Mucosa of rectum (tissue), 2 donors: ENCODE data around the gene CLMN.

Source experiments
- H3K27ac ChIP-seq, 2 donors: one replicate each; pipeline ENCODE4 v1.7.0; 2013; ENCODE audit warnings: inconsistent platforms in 2 of 2, low read depth in 2 of 2, low read length in 2 of 2
- H3K27me3 ChIP-seq, 2 donors: one replicate each; pipeline ENCODE4 v1.7.0; 2013; ENCODE audit warnings: low read length in 2 of 2; ENCODE audit not compliant: control insufficient read depth in 2 of 2, insufficient read depth in 2 of 2
- H3K36me3 ChIP-seq, 2 donors: one replicate each; pipeline ENCODE4 v1.7.0; 2013; ENCODE audit warnings: low read length in 2 of 2; ENCODE audit not compliant: control insufficient read depth in 2 of 2, insufficient read depth in 2 of 2
- H3K4me1 ChIP-seq, 2 donors: one replicate each; pipeline ENCODE4 v1.7.0; 2013; ENCODE audit warnings: low read length in 2 of 2, mild to moderate bottlenecking in 1 of 2; ENCODE audit not compliant: control insufficient read depth in 2 of 2, insufficient read depth in 2 of 2
- H3K4me3 ChIP-seq, 2 donors: one replicate each; pipeline ENCODE4 v1.7.0; 2013; ENCODE audit warnings: low read length in 2 of 2
- H3K9ac ChIP-seq, 2 donors: one replicate each; pipeline ENCODE4 v1.7.0; 2013; ENCODE audit warnings: low read length in 2 of 2, low read depth in 1 of 2, mild to moderate bottlenecking in 1 of 2
- H3K9me3 ChIP-seq, 2 donors: one replicate each; pipeline ENCODE4 v1.7.0; 2013; ENCODE audit warnings: low read length in 2 of 2; ENCODE audit not compliant: control insufficient read depth in 2 of 2
- donor health status: healthy.
- donor health status: Normal muscosa, but diverticular disease.

The CLMN gene

GRCh38 chr14:95297832-95298231 lies 21.9 kb downstream of the CLMN start:
- Histone ChIP-seq H3K27me3 (no peaks in the 10 kb centered on the region), H3K9me3 (peaks cover 0 to 4% of the 10 kb centered on the region in 2 donors), H3K4me1 (peaks cover 14 to 32% of the 10 kb centered on the region in 2 donors), H3K27ac (no peak overlapping the region), H3K4me3 (no peak overlapping the region), H3K9ac (no peak overlapping the region), H3K36me3 (peaks cover 0 to 8% of the 10 kb centered on the region in 2 donors)

GRCh38 chr14:95296966-95297365 lies 22.7 kb downstream of the CLMN start:
- H3K9me3 ChIP-seq, result peaks cover 0 to 4% of the 10 kb centered on the region in 2 donors
- H3K36me3 ChIP-seq, result peaks cover 0 to 8% of the 10 kb centered on the region in 2 donors
- peaks cover 15 to 34% of the 10 kb centered on the region in 2 donors for H3K4me1 ChIP-seq
- H3K4me3 ChIP-seq, result no peak overlapping the region
- no peak overlapping the region for H3K27ac ChIP-seq
- no peaks in the 10 kb centered on the region for H3K27me3 ChIP-seq
- no peak overlapping the region for H3K9ac ChIP-seq

DNA sequence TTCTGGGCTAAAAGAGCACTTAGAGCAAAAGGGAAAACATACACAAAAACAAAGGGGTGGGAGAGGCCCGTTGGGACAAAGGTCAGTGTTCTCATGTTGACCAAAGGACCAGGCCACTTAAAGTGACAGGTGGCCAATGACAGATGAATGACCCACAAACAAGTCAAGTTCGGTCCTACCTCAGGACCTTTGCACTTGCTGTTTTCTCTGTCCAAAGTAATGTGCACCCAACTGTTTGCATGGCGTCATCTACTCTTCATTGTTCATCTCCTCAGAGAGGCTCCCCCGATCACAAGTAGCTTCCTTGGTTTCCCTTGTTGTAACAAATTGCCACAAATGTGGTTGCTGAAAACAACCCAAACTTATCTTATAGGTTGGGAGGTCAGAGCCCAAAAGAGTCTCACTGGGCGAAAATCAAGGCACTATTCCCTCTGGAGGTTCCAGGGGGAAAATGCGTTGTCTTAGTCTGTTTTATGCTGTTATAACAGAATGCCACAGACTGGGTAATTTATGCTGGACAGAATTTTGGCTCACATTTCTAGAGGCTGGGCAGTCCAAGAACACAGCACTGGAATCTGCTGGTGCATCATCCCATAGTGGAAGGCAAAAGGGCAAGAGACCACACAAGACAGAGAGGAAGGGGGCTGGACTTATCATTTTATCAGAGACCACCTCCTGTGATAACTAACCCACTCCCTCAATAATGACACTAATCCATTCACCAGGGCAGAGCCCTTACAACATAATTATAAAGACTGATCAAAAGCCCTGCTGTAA lies 23.9 kb downstream of the CLMN start:
- H3K27ac ChIP-seq, result peak overlapping the region; percentile 43 to 48
- H3K9ac ChIP-seq, result no peak overlapping the region
- H3K36me3 ChIP-seq, result peaks cover 0 to 8% of the 10 kb centered on the region in 2 donors
- H3K4me3 ChIP-seq, result no peak overlapping the region
- H3K9me3 ChIP-seq, result peaks cover 0 to 4% of the 10 kb centered on the region in 2 donors
- no peaks in the 10 kb centered on the region for H3K27me3 ChIP-seq
- H3K4me1 ChIP-seq, result peaks cover 26 to 41% of the 10 kb centered on the region in 2 donors

DNA sequence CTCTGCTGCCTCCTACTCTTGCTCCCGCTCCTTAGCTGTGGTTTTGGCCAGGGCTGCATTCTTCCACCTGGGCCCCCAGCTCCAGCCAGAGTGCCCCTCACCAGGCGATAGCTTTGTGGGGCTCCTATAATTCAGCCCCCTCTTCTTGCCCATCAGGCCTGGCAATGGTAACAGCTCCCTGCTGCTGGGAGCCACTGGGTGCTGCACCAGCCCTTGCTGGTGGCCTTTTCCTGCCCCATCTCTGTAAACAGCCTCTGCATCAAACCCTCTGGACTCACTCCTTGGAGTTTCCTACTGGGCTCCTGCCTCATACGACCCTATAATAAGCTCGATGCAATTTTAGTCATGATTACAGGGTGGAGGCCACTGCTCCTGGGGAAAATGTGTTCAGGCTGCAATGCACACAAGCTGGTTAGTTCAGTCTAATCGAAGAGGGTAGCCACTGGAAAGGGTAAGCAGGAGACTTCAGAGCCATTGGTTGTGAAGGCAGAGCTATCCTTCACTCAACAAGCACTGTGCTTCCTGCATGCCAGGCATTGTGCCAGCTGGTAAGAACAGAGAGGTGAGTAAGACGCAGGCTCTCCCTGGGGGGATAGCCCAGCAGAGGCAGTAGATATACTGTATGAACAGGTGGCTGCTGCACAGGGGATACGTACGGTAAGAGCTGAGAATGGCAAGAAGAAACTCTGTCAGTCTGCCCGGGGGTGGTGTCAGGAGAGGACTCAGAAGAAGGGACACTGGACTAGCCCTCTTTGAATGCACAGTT lies 24.7 kb downstream of the CLMN start:
- H3K27ac ChIP-seq, result peak overlapping the region; percentile 43 to 48
- H3K4me1 ChIP-seq, result peaks cover 25 to 43% of the 10 kb centered on the region in 2 donors
- peaks cover 0 to 4% of the 10 kb centered on the region in 2 donors for H3K9me3 ChIP-seq
- peak overlapping the region; percentile 6 to 26 for H3K4me3 ChIP-seq
- no peaks in the 10 kb centered on the region for H3K27me3 ChIP-seq
- H3K9ac ChIP-seq, result no peak overlapping the region
- H3K36me3 ChIP-seq, result peaks cover 0 to 8% of the 10 kb centered on the region in 2 donors

GRCh38 chr14:95294320-95294719 lies 25.4 kb downstream of the CLMN start:
- Histone ChIP-seq H3K9me3 (peaks cover 0 to 4% of the 10 kb centered on the region in 2 donors), H3K27me3 (no peaks in the 10 kb centered on the region), H3K4me1 (peaks cover 25 to 41% of the 10 kb centered on the region in 2 donors), H3K9ac (no peak overlapping the region), H3K36me3 (peaks cover 0 to 8% of the 10 kb centered on the region in 2 donors), H3K27ac (peak overlapping the region in 1 of 2 donors; percentile 43), H3K4me3 (no peak overlapping the region)

DNA sequence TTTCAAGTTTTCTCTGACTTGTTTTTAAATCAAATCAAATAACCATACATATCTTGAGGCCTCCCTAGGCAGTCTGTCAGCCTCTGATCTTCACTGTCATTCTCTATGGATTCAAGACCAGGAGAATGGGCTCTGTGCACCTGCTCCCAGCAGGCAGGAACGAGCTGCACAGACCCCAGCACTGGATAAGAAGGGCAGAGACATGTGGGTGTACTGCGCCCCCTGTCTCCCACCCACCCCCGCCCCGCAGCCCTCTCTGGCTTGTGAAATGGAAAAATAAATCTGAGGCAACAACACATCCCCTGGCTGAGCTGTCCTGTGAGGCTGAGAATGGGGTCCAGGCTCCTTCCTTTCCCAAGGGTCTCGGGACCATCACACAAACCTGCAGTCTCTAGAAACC lies 26.3 kb downstream of the CLMN start:
- Histone ChIP-seq H3K9ac (no peak overlapping the region), H3K27me3 (no peaks in the 10 kb centered on the region), H3K36me3 (peaks cover 0 to 8% of the 10 kb centered on the region in 2 donors), H3K9me3 (peaks cover 0 to 4% of the 10 kb centered on the region in 2 donors), H3K27ac (no peak overlapping the region), H3K4me1 (peaks cover 25 to 41% of the 10 kb centered on the region in 2 donors), H3K4me3 (no peak overlapping the region)

GRCh38 chr14:95292660-95293425 lies 26.9 kb downstream of the CLMN start:
- H3K27me3 ChIP-seq, result no peaks in the 10 kb centered on the region
- H3K9ac ChIP-seq, result no peak overlapping the region
- no peak overlapping the region for H3K4me3 ChIP-seq
- H3K27ac ChIP-seq, result peak overlapping the region; percentile 48 to 52
- peaks cover 25 to 41% of the 10 kb centered on the region in 2 donors for H3K4me1 ChIP-seq
- peaks cover 0 to 4% of the 10 kb centered on the region in 2 donors for H3K9me3 ChIP-seq
- peaks cover 0 to 8% of the 10 kb centered on the region in 2 donors for H3K36me3 ChIP-seq

GRCh38 chr14:95291859-95292542 lies 27.7 kb downstream of the CLMN start:
- H3K27ac ChIP-seq, result peak overlapping the region; percentile 76 to 79
- peaks cover 25 to 41% of the 10 kb centered on the region in 2 donors for H3K4me1 ChIP-seq
- H3K9me3 ChIP-seq, result peaks cover 0 to 4% of the 10 kb centered on the region in 2 donors
- H3K9ac ChIP-seq, result no peak overlapping the region
- H3K4me3 ChIP-seq, result no peak overlapping the region
- H3K36me3 ChIP-seq, result peaks cover 0 to 8% of the 10 kb centered on the region in 2 donors
- no peaks in the 10 kb centered on the region for H3K27me3 ChIP-seq

DNA sequence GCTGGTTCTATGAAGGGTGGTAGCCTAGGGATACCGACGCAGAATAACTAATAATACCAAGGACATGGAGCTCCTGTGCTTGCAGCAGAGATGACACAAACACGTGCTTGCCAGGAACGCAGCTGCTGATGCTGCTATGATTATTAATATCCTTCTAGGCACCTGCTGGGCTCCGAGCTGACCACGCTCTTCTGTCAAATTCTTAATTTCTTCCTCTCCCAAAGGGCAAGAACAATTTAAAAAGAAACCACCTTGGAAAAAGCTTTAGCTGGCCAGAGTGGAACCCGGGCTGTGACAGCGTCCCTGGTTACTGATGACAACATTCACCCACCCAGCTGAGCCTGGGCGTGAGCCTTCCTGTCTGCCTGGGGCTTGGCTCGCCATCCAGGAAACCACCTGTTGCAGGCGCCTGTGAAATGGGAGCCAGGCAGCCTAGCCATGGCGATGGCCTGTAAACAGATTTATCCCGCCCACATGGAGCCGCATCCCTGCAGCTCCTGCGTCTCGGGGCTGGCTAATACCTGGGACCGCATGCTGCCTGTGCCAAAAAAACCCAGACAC lies 28.8 kb downstream of the CLMN start:
- H3K9ac ChIP-seq, result peak overlapping the region; percentile 36 to 41
- H3K36me3 ChIP-seq, result peaks cover 0 to 6% of the 10 kb centered on the region in 2 donors
- peaks cover 19 to 40% of the 10 kb centered on the region in 2 donors for H3K4me1 ChIP-seq
- H3K9me3 ChIP-seq, result peaks cover 0 to 1% of the 10 kb centered on the region in 2 donors
- H3K27me3 ChIP-seq, result no peaks in the 10 kb centered on the region
- H3K27ac ChIP-seq, result peak overlapping the region; percentile 76 to 79
- H3K4me3 ChIP-seq, result peak overlapping the region in 1 of 2 donors; percentile 48
